Endodermal cell (in vitro differentiated cells): ENCODE results near the gene ST6GALNAC2. TPM values are rescaled to one million over a fixed set of nuclear protein-coding genes. Genes with fewer than 3 reads are reported as not detected.
A peak's percentile ranks its signal among the peaks of the same experiment; 100 is the strongest.

Source experiments
- DNase-seq: peaks from one replicate; pipeline ENCODE4 v3.0.0-alpha.2; 2017
- H3K27ac ChIP-seq: 2 replicates; pipeline ENCODE4 v1.5.1; 2013; ENCODE audit warnings: mild to moderate bottlenecking, low read depth, low read length, moderate library complexity
- H3K27me3 ChIP-seq: 2 replicates; pipeline ENCODE4 v1.6.1; 2013; ENCODE audit warnings: mild to moderate bottlenecking, low read length, moderate library complexity; ENCODE audit not compliant: insufficient read depth, control insufficient read depth, poor library complexity, severe bottlenecking
- H3K36me3 ChIP-seq: 2 replicates; pipeline ENCODE4 v1.7.0; 2013; ENCODE audit warnings: mild to moderate bottlenecking, low read length, moderate library complexity; ENCODE audit not compliant: control insufficient read depth, insufficient read depth
- H3K4me1 ChIP-seq: one replicate; pipeline ENCODE4 v1.7.0; 2013; ENCODE audit warnings: low read length; ENCODE audit not compliant: control insufficient read depth, insufficient read depth
- H3K4me3 ChIP-seq: 2 replicates; pipeline ENCODE4 v1.5.1; 2013; ENCODE audit warnings: mild to moderate bottlenecking, low read length, moderate library complexity
- H3K9ac ChIP-seq: 2 replicates; pipeline ENCODE4 v1.6.1; 2013; ENCODE audit warnings: mild to moderate bottlenecking, low read length, moderate library complexity; ENCODE audit not compliant: poor library complexity, severe bottlenecking; ENCODE audit errors: extremely low read depth
- H3K9me3 ChIP-seq: 2 replicates; pipeline ENCODE4 v1.6.1; 2013; ENCODE audit warnings: mild to moderate bottlenecking, low read length, moderate library complexity; ENCODE audit not compliant: control insufficient read depth
- H3K27ac Mint-ChIP-seq: 2 replicates; pipeline ENCODE4 v1.8.0; 2020; ENCODE audit warnings: mixed read lengths
- H3K27me3 Mint-ChIP-seq: 2 replicates; pipeline ENCODE4 v1.8.0; 2021; ENCODE audit warnings: mild to moderate bottlenecking, mixed read lengths; ENCODE audit not compliant: insufficient read depth
- H3K36me3 Mint-ChIP-seq: 2 replicates; pipeline ENCODE4 v1.8.0; 2020; ENCODE audit warnings: low read depth, mixed read lengths
- H3K4me1 Mint-ChIP-seq: 2 replicates; pipeline ENCODE4 v1.8.0; 2020; ENCODE audit warnings: mixed read lengths
- H3K4me3 Mint-ChIP-seq: 2 replicates; pipeline ENCODE4 v1.8.0; 2020; ENCODE audit warnings: mild to moderate bottlenecking, moderate library complexity, mixed read lengths
- H3K9me3 Mint-ChIP-seq: 2 replicates; pipeline ENCODE4 v1.8.0; 2020; ENCODE audit warnings: mild to moderate bottlenecking, mixed read lengths
- CTCF ChIP-seq: fragments of 200-600 bp; sonication (generic); conservative IDR thresholded peaks from 2 replicates; pipeline ENCODE4 v1.5.0; 2021; ENCODE audit warnings: antibody characterized with exemption, mild to moderate bottlenecking
- WGBS, 2 experiments: methylation state at CpG; one replicate each; pipeline versions ENCODE4 v1.1.5 to v1.1.7; 2013; ENCODE audit warnings: missing lambda C conversion rate in 2 of 2, mixed read lengths in 1 of 2; ENCODE audit not compliant: insufficient coverage in 1 of 2, insufficient read length in 1 of 2; 5-methylcytosine and 5-hydroxymethylcytosine counted together
- total RNA-seq, 2 donors: library from RNA; stranded (reverse); fragmentation: NEBNext Ultra II Directional in 1 of 2; extraction: Animal tissue kit (Norgen Biotek cat#: 25700) in 1 of 2; gene quantifications; 2 replicates in 1 of 2; 3 replicates in 1 of 2; pipeline ENCODE4 v1.2.1, GENCODE V29; 2021

The ST6GALNAC2 gene
- total RNA-seq, 2 donors from 2014 or later, result 15.1 to 26.9 TPM

- H3K27ac Mint-ChIP-seq, result no peak overlapping the region
- Histone ChIP-seq H3K9me3 (no peaks in the 10 kb centered on the region), H3K27me3 (peaks cover 10% of the 10 kb centered on the region), H3K9ac (no peak overlapping the region), H3K36me3 (no peaks in the 10 kb centered on the region), H3K27ac (peak overlapping the region; percentile 54), H3K4me1 (peaks cover 27% of the 10 kb centered on the region), H3K4me3 (no peak overlapping the region)
- no peak for DNase-seq
- no peaks in the 10 kb centered on the region for H3K36me3 Mint-ChIP-seq
- TF ChIP-seq CTCF, result no peak
- no peak overlapping the region for H3K4me3 Mint-ChIP-seq
- H3K4me1 Mint-ChIP-seq, result peaks cover 33% of the 10 kb centered on the region
- WGBS, 2 experiments, result 46 to 52% methylated on average over 14 to 22 of the region's 22 CpGs
- H3K9me3 Mint-ChIP-seq, result no peaks in the 10 kb centered on the region
- peaks cover 9% of the 10 kb centered on the region for H3K27me3 Mint-ChIP-seq
These were observed 41.7 kb downstream of the ST6GALNAC2 start for GRCh38 chr17:76543826-76544545.

- DNase-seq, result no peak
- no peaks in the 10 kb centered on the region for H3K9me3 Mint-ChIP-seq
- Histone ChIP-seq H3K27me3 (peaks cover 15% of the 10 kb centered on the region), H3K27ac (no peak overlapping the region), H3K9ac (no peak overlapping the region), H3K36me3 (no peaks in the 10 kb centered on the region), H3K4me3 (no peak overlapping the region), H3K9me3 (no peaks in the 10 kb centered on the region), H3K4me1 (peaks cover 28% of the 10 kb centered on the region)
- peaks cover 14% of the 10 kb centered on the region for H3K27me3 Mint-ChIP-seq
- no peak for TF ChIP-seq CTCF
- no peaks in the 10 kb centered on the region for H3K36me3 Mint-ChIP-seq
- H3K4me3 Mint-ChIP-seq, result no peak overlapping the region
- peaks cover 36% of the 10 kb centered on the region for H3K4me1 Mint-ChIP-seq
- 62 to 64% methylated on average over 6 of the region's 6 CpGs for WGBS, 2 experiments
- H3K27ac Mint-ChIP-seq, result no peak overlapping the region
These were observed 42.2 kb downstream of the ST6GALNAC2 start for GRCh38 chr17:76543482-76543825.

GRCh38 chr17:76542984-76543383, 42.7 kb downstream of the ST6GALNAC2 start:
- TF ChIP-seq CTCF, result no peak
- Mint-ChIP-seq H3K4me1 (peaks cover 39% of the 10 kb centered on the region), H3K9me3 (no peaks in the 10 kb centered on the region), H3K4me3 (no peak overlapping the region), H3K27ac (no peak overlapping the region), H3K27me3 (peaks cover 17% of the 10 kb centered on the region), H3K36me3 (no peaks in the 10 kb centered on the region)
- Histone ChIP-seq H3K27me3 (peaks cover 20% of the 10 kb centered on the region), H3K4me3 (no peak overlapping the region), H3K9ac (no peak overlapping the region), H3K36me3 (no peaks in the 10 kb centered on the region), H3K4me1 (peaks cover 31% of the 10 kb centered on the region), H3K27ac (no peak overlapping the region), H3K9me3 (no peaks in the 10 kb centered on the region)
- WGBS, 2 experiments, result 80 to 81% methylated on average over 6 to 8 of the region's 8 CpGs
- DNase-seq, result no peak
